HFFc6 (cell line): Measurements from ENCODE around the gene IGIP. TPM values are rescaled to one million over a fixed set of nuclear protein-coding genes. Genes with fewer than 3 reads are reported as not detected.

Experiments
- DNase-seq: peaks from one replicate; pipeline ENCODE4 v3.0.0-alpha.2; 2018
- H3K27ac Mint-ChIP-seq: 2 replicates; pipeline ENCODE4 v1.8.0; 2020; ENCODE audit warnings: mild to moderate bottlenecking, mixed read lengths
- H3K27me3 Mint-ChIP-seq: 2 replicates; pipeline ENCODE4 v1.8.0; 2021; ENCODE audit warnings: mild to moderate bottlenecking, moderate library complexity, mixed read lengths; ENCODE audit not compliant: insufficient read depth
- H3K36me3 Mint-ChIP-seq: 2 replicates; pipeline ENCODE4 v1.8.0; 2021; ENCODE audit warnings: low read depth, mixed read lengths
- H3K4me1 Mint-ChIP-seq: 2 replicates; pipeline ENCODE4 v1.8.0; 2020; ENCODE audit warnings: low read depth, mixed read lengths
- H3K4me3 Mint-ChIP-seq: 2 replicates; pipeline ENCODE4 v1.8.0; 2020; ENCODE audit warnings: mild to moderate bottlenecking, moderate library complexity, mixed read lengths
- H3K9me3 Mint-ChIP-seq: 2 replicates; pipeline ENCODE4 v1.8.0; 2020; ENCODE audit warnings: mild to moderate bottlenecking, mixed read lengths
- CTCF ChIP-seq: fragments of 200-600 bp; sonication (generic); IDR thresholded peaks from 2 replicates; pipeline ENCODE4 v1.5.0; 2021; ENCODE audit warnings: antibody characterized with exemption, mild to moderate bottlenecking
- total RNA-seq, 6 experiments: library from RNA; stranded (reverse); fragmentation: NEBNext Ultra II Directional; extraction: Animal tissue kit (Norgen Biotek cat#: 25700); gene quantifications; 2 replicates in 1 of 6; 3 replicates in 5 of 6; pipeline ENCODE4 v1.2.3, GENCODE V29; 2021

IGIP gene
- total RNA-seq, 6 experiments from 2014 or later: 3.4 to 8.4 (median 4.1) TPM

GRCh38 chr5:140111011-140111858, 14.5 kb upstream of the IGIP start:
- Mint-ChIP-seq H3K36me3 (peaks cover 9% of the 10 kb centered on the region), H3K9me3 (no peaks in the 10 kb centered on the region), H3K27me3 (no peaks in the 10 kb centered on the region; the same call in 1 of the 2 replicates), H3K27ac (0 out of 2 replicates have a peak overlapping the region, but pooled peaks have one; percentile 83), H3K4me1 (peaks cover 73% of the 10 kb centered on the region), H3K4me3 (no peak overlapping the region)
- TF ChIP-seq CTCF: no peak
- DNase-seq: no peak

DNA sequence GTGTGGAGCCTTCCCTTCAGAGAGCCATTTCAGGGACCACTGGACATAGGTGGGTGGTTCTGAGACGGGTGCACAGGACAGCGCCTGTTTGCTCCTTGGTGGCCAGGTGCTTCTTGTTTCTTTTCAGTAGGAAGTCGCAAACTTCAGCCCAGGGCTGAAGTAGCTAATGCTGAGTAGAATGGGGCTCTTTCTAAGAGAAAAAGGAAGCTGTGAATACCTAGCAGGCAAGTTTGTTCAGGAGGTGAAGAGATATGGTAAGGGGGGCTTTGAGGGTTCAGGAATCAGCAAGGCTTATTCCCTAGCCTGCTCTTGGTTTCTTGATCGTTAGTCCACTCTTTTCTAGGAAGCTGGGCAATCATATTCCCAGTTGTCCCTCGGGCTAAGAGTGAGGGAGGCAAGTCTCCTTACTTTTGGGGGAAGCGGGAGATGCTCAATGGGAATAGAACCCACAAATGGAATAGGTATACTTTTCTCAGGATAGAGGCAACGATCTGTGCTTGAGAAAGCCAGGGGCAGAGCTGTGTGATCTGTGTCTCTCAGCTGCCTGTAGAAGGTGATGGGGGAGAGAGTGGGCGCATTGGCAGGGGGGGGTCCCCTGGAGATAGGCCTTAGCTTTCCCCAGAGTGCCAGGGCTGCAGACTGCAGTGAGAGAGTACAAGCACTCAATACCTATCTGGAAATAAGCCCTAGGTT, 13.7 kb upstream of the IGIP start:
- Mint-ChIP-seq H3K4me1 (peaks cover 73% of the 10 kb centered on the region), H3K9me3 (no peaks in the 10 kb centered on the region), H3K27ac (peak overlapping the region; percentile 83), H3K27me3 (no peaks in the 10 kb centered on the region; the same call in 1 of the 2 replicates), H3K36me3 (peaks cover 9% of the 10 kb centered on the region), H3K4me3 (peak overlapping the region; percentile 92)
- no peak for TF ChIP-seq CTCF
- DNase-seq: no peak

- peak overlapping the region; percentile 83 for H3K27ac Mint-ChIP-seq
- DNase-seq: peak; percentile 37
- peak overlapping the region; percentile 92 for H3K4me3 Mint-ChIP-seq
- H3K36me3 Mint-ChIP-seq: peaks cover 9% of the 10 kb centered on the region
- no peaks in the 10 kb centered on the region for H3K27me3 Mint-ChIP-seq
- H3K9me3 Mint-ChIP-seq: no peaks in the 10 kb centered on the region
- peaks cover 73% of the 10 kb centered on the region for H3K4me1 Mint-ChIP-seq
- TF ChIP-seq CTCF: no peak
These were observed 13.0 kb upstream of the IGIP start for GRCh38 chr5:140112685-140113179.

DNA sequence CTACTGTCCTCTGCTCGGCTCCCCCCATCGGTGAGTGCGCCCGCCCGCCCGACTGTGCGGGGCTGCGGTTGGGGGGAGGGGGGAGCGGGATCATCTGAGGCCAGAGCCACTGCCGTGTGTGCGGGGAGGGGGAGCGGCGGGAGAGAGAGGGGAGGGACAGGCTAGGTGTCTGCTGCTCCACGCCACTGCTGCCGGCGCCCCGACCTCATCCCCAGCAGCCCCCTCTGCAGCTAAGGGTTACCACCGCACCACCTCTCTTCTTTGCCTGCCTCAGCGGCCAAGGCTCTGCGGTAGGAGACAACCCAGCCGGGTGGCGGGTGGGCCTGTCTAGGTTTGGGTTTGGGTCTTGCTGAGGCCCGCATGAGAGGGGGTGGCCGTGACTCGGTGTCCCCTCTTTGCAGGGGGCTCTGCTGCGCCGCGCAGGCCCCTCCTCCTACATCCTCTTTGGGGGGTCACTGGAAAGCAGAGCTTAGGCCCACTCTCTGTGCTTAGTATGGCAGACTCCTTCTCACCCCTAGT, 12.5 kb upstream of the IGIP start:
- Mint-ChIP-seq H3K4me1 (peaks cover 77% of the 10 kb centered on the region), H3K27me3 (no peaks in the 10 kb centered on the region), H3K4me3 (peak overlapping the region; percentile 92), H3K36me3 (peaks cover 12% of the 10 kb centered on the region), H3K9me3 (no peaks in the 10 kb centered on the region), H3K27ac (peak overlapping the region; percentile 83)
- no peak for TF ChIP-seq CTCF
- no peak for DNase-seq

GRCh38 chr5:140113699-140114263, 12.0 kb upstream of the IGIP start, which contains the start of gene PURA:
Gene PURA, plus strand, starts transcription at chr5:140114109. Its CDS starts 73 bp downstream, at chr5:140114182.
- Mint-ChIP-seq H3K4me3 (peak within 1 kb of the TSS; percentile 92), H3K36me3 (peaks cover 14% of the 10 kb centered on the region), H3K27ac (peak within 1 kb of the TSS; percentile 83), H3K27me3 (no peaks in the 10 kb centered on the region), H3K4me1 (peaks cover 77% of the 10 kb centered on the region), H3K9me3 (no peaks in the 10 kb centered on the region)
- DNase-seq: peak; percentile 96
- TF ChIP-seq CTCF: peak; percentile 62
